ENCODE data around the gene AGMO.
"Not testable (repeated sequence)": the region's sequence is repeated elsewhere in the genome, so short reads cannot be mapped to it uniquely, and the experiment has no call there.

AGMO gene

DNA sequence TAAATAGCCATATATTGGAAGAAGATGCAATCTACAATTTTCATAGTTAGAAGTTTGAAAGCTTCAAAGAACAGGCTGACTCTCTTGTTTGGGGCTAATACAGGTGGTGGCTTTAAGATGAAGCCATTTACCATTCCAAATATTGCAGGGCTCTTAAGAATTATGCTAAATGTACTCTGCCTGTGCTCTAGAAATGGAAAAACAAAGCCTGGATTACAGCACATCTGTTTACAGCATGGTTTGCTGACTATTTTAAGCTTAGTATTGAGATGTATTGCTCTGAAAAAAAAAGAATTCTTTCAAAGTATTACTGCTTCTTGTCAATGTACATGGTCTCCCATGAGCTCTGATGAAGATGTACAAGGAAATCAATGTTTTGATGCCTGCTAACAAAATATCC is 34.2 kb downstream of the AGMO start:
- FAIRE-seq, result no peak

DNA sequence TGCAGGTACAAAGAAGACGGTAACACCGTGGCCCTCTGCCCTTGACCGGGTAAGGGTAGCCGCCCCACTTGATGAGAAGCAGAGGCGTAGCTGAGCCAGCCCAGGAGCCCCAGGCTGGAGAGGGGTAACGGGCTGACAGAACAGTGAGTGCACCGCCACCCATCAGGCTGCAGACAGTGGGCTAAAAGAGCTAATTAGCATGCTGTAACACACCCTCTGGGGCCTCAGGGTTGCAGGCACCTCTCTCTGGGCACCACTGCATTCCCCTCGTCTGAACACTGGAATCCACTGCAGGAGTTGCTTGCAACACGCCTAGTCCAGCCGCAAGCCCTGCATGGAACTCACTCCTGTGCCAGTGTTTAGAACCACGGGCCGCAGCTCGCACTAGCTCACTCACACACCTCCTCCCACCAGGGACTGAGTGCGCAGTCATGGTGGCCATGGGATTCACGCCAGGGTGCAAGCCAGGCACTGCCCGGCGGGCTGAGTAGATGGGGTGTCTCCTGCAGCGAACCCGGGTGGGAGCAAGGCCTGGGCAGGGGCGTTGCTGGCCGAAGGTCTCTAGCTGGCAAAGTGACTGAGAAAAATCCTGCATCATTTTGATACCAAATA is 36.1 kb downstream of the AGMO start:
- no peak for TF ChIP-seq POLR2A (IDR thresholded peaks at IDR 0.05; ENCODE audit: low read depth, low read length)
- TF ChIP-seq TAF1 (IDR thresholded peaks at IDR 0.05; ENCODE audit: borderline replicate concordance, low read depth, low read length), result no peak
- TF ChIP-seq POLR2AphosphoS5 (IDR thresholded peaks at IDR 0.05; ENCODE audit: low read depth, low read length), result no peak
- DNase-seq (ENCODE audit: insufficient read length) (no peak), FAIRE-seq (no peak)

More for the DNA sequence above, 34.2 kb downstream of the AGMO start:
- no peak for DNase-seq (ENCODE audit: insufficient read length)
- TF ChIP-seq POLR2AphosphoS5 (IDR thresholded peaks at IDR 0.05; ENCODE audit: low read depth, low read length) (no peak), TAF1 (IDR thresholded peaks at IDR 0.05; ENCODE audit: borderline replicate concordance, low read depth, low read length) (no peak), POLR2A (IDR thresholded peaks at IDR 0.05; ENCODE audit: low read depth, low read length) (no peak)

DNA sequence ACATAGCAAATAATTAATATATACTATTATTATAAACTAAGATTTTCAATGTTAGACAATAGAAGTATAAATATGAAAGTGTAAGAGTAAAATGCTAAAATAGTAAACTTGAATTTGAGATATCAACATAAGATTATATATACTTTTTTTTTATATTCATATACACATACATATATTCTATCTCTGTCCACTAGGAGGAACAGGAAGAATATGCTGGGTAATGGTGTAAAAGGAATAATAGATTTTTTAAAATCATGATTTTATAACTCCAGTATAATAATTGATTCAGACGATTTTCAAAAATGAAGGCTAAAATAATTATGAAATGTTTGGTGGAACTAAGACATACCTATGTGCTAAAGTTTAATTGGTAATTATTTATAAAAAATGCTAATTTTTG is 37.7 kb downstream of the AGMO start:
- FAIRE-seq, result no peak
- DNase-seq (ENCODE audit: insufficient read length), result no peak

DNA sequence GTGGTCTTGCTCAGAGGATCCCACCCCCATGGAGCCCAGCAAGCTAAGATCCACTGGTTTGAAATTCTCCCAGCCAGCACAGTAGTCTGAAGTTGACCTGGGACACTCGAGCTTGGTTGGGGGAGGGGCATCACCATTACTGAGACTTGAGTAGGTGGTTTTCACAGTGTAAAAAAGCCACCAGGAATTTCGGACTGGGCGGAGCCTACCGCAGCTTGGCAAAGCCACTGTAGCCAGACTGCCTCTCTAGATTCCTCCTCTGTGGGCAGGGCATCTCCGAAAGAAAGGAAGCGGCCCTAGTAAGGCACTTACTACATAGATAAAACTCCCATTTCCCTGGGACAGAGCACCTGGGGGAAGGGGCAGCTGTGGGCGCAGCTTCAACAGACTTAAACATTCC is 44.0 kb downstream of the AGMO start:
- not testable (repeated sequence) for DNase-seq (ENCODE audit: insufficient read length); FAIRE-seq

More for the DNA sequence above, 37.7 kb downstream of the AGMO start:
- no peak for TF ChIP-seq POLR2AphosphoS5 (IDR thresholded peaks at IDR 0.05; ENCODE audit: low read depth, low read length)
- no peak for TF ChIP-seq POLR2A (IDR thresholded peaks at IDR 0.05; ENCODE audit: low read depth, low read length)
- no peak for TF ChIP-seq TAF1 (IDR thresholded peaks at IDR 0.05; ENCODE audit: borderline replicate concordance, low read depth, low read length)

DNA sequence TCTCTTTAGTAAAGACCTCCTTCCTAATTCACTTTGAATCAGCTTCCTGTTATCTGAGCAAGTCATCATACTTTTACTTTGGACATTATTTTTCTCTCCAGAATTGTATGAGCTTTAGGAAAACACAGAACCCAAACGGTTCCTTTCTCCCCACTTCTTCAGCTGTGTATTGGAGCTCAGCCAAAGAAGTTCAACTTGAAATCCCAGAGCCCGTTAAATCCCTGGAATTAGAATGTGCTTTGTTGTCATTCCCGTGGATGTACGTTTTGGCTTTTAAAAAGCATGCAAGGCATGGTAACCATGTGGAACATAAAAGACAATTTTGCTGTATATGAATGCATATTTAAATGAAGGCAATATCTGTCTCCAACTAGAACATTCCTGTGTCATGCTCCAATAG is 46.6 kb downstream of the AGMO start:
- FAIRE-seq (no peak), DNase-seq (ENCODE audit: insufficient read length) (no peak)
- no peak for TF ChIP-seq POLR2A (IDR thresholded peaks at IDR 0.05; ENCODE audit: low read depth, low read length)
- TF ChIP-seq TAF1 (IDR thresholded peaks at IDR 0.05; ENCODE audit: borderline replicate concordance, low read depth, low read length), result no peak
- TF ChIP-seq POLR2AphosphoS5 (IDR thresholded peaks at IDR 0.05; ENCODE audit: low read depth, low read length), result no peak

DNA sequence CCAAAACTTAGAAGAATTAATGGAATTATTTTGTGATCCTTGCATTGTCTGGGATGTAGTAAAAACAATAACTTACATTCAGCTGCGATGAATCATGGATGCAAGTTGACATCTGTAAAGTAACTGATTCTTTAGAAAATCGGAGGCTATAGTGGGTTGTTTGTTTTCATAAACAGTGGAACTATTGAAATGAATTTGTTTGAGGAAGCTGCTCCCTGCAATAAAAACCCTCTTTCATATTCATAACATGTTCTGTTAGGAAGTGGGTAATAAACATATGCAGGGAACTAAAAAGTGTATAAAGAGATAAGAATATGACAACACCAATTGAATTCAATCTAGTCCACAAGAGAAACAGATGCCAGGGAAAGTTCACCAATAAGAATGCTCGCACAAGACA is 53.6 kb downstream of the AGMO start:
- DNase-seq (ENCODE audit: insufficient read length) (no peak), FAIRE-seq (no peak)
- no peak for TF ChIP-seq POLR2A (IDR thresholded peaks at IDR 0.05; ENCODE audit: low read depth, low read length)

DNA sequence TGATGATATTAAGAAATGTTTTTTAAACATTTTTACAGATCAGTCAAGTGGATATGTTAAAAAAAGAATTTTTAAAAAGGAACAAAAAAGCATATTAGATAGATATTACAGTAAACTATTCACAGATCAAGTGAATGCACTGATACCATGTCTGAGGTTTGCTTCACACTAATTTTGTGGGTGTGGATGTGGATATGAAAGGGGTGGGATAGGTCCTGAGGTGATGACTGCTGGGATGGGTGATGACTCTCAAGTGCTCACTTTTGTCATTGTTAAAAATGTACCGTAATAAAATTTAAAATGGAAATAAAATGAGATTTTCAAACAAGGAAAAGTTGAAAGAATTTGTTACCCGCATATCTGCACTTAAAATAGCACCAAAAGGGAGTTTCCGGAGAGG is 54.1 kb downstream of the AGMO start:
- FAIRE-seq, result no peak
- DNase-seq (ENCODE audit: insufficient read length), result no peak
- TF ChIP-seq POLR2AphosphoS5 (IDR thresholded peaks at IDR 0.05; ENCODE audit: low read depth, low read length) (no peak), TAF1 (IDR thresholded peaks at IDR 0.05; ENCODE audit: borderline replicate concordance, low read depth, low read length) (no peak), POLR2A (IDR thresholded peaks at IDR 0.05; ENCODE audit: low read depth, low read length) (no peak)

DNA sequence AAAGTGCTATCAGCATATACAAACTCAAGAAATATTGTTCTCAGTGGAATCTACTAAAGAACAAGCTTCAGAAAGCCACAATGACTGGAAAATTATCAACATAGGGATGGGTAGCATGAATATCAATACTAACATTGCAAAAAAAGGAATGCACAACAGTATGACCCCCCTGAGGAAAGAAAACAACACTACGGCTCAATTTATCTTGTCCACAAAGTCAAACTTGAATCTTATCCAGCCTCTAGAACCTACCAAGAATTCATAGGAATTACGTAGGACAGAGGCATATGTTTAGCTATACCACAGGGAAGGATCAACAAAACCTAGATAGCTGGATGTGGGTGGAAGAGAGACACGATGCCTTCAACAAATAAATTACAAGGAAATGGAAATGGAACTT is 54.6 kb downstream of the AGMO start:
- no peak for DNase-seq (ENCODE audit: insufficient read length)
- TF ChIP-seq POLR2AphosphoS5 (IDR thresholded peaks at IDR 0.05; ENCODE audit: low read depth, low read length), result no peak
- no peak for TF ChIP-seq TAF1 (IDR thresholded peaks at IDR 0.05; ENCODE audit: borderline replicate concordance, low read depth, low read length)
- TF ChIP-seq POLR2A (IDR thresholded peaks at IDR 0.05; ENCODE audit: low read depth, low read length), result no peak
- FAIRE-seq, result no peak

DNA sequence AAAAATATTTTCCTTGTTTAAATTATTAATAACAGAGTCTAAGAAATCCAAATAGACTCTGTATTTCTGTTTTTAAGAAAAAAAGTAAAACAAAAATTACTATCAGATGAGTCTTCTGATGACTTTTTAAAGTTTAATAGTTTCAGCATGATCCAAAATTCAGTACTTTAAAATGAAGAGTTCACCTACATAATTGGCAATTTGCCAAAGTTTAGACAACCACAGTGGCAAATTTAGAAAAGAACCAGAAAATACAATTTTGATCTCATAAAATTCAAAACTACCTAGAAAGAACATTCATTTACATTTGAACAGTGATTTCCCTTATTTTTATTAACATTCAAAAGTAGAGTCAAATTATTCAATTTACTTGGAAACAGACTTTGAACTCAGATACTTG is 56.1 kb downstream of the AGMO start:
- DNase-seq (ENCODE audit: insufficient read length) (no peak), FAIRE-seq (no peak)
- TF ChIP-seq POLR2AphosphoS5 (IDR thresholded peaks at IDR 0.05; ENCODE audit: low read depth, low read length) (no peak), POLR2A (IDR thresholded peaks at IDR 0.05; ENCODE audit: low read depth, low read length) (no peak), TAF1 (IDR thresholded peaks at IDR 0.05; ENCODE audit: borderline replicate concordance, low read depth, low read length) (no peak)

DNA sequence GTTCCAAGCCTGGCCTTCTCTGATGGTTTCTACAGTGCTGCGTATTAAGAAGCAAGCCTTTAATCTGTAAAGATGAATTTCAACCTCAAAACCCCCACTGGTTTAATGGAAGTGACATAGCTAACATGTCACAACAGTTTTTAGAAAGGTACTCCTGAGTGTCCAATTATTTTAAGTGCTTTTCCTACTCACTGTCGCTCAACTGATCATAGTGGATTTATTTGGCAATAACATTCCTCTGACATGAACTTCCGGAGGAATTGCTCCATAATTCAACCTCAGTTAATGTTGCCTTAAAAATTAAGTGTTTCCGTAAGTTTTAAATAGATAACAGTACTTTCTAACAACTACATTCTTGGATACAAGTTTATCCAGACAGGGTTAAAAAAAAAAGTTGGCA is 57.5 kb downstream of the AGMO start:
- DNase-seq (ENCODE audit: insufficient read length) (no peak), FAIRE-seq (no peak)
- TF ChIP-seq TAF1 (IDR thresholded peaks at IDR 0.05; ENCODE audit: borderline replicate concordance, low read depth, low read length), result no peak

DNA sequence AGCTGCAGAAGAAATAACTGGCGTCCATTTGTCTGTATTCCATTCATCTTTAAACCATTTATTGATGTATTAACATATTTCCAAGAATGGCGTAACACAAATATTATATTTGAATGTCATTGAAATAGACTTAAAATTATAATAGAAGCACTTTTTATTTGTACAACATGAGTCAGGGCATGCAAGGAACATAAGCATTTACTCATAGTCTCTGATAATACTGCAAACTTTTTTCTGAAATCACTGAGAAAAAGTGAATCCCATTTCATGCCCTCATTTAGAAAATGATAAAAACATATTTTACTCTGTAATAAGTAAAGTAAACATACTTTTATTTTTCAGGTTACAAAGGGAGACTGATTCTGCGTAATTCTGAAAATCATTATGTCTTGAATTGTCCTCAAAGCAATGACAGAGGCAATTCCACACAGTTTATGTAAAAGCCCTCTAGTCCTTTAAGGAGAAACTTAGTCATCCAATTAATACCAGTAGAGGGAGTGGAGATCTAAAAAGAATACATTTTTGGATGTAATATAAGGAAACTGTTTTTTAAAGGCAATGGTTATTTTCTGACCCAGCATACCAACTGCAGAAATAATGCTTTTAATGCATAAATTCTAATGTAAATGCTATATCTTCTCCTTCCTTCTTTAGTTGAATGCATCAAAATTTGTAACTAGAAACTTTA is 58.1 kb downstream of the AGMO start:
- DNase-seq (ENCODE audit: insufficient read length), result no peak
- no peak for FAIRE-seq
- TF ChIP-seq TAF1 (IDR thresholded peaks at IDR 0.05; ENCODE audit: borderline replicate concordance, low read depth, low read length) (no peak), POLR2AphosphoS5 (IDR thresholded peaks at IDR 0.05; ENCODE audit: low read depth, low read length) (no peak), POLR2A (IDR thresholded peaks at IDR 0.05; ENCODE audit: low read depth, low read length) (no peak)

DNA sequence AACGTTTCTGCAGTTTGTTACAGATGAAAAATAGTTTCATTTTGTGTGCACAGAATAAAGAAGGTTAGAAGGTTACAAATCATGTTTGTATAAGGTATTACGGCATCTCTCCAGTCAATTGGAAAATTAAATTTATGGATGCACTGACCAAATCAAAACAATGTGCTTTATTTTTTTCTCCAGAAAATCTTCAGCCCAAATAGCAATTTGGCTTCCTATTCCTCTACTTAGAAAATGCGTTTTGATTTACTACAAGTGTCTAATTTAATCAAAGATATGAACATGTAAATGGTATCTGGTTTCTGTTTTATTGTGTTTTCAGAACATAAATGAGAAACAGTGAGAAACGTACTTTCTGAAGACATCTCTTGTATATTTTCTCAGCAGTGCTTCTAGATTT is 63.4 kb downstream of the AGMO start:
- FAIRE-seq, result no peak
- DNase-seq (ENCODE audit: insufficient read length), result no peak
- TF ChIP-seq POLR2AphosphoS5 (IDR thresholded peaks at IDR 0.05; ENCODE audit: low read depth, low read length) (no peak), POLR2A (IDR thresholded peaks at IDR 0.05; ENCODE audit: low read depth, low read length) (no peak), TAF1 (IDR thresholded peaks at IDR 0.05; ENCODE audit: borderline replicate concordance, low read depth, low read length) (no peak)

DNA sequence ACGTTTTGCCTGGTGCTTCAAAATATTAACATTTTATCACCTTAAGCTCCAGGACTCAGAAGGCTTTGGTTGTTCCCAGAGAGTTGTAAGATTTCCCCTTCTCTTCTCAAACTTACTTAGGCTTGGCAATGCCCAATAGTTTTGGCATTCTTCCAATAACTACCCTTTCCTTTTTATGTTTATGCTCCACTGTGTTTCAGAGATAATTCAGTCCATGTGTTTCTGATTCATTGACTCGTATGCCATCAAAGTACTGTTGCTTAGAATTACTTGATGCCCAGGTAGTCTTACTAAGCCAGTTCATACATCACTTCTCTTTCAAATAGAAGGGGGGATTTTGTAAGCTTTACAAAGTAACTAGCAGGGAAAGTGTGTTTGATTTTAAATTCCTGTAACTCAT is 66.6 kb downstream of the AGMO start:
- FAIRE-seq, result no peak
- TF ChIP-seq POLR2AphosphoS5 (IDR thresholded peaks at IDR 0.05; ENCODE audit: low read depth, low read length) (no peak), TAF1 (IDR thresholded peaks at IDR 0.05; ENCODE audit: borderline replicate concordance, low read depth, low read length) (no peak), POLR2A (IDR thresholded peaks at IDR 0.05; ENCODE audit: low read depth, low read length) (no peak)
- no peak for DNase-seq (ENCODE audit: insufficient read length)
